ENCODE data around the gene ASPG. TPM values are rescaled to one million over a fixed set of nuclear protein-coding genes. Genes with fewer than 3 reads are reported as not detected.

The ASPG gene
- total RNA-seq, 2 experiments from 2014 or later = not detected

GRCh38 chr14:104051092-104051813, 34.2 kb upstream of the ASPG start:
- Mint-ChIP-seq H3K27me3 (ENCODE audit: low read depth) (peaks cover 11% of the 10 kb centered on the region), H3K9me3 (no peaks in the 10 kb centered on the region), H3K4me3 (no peak overlapping the region), H3K36me3 (ENCODE audit: low read depth) (no peaks in the 10 kb centered on the region), H3K4me1 (ENCODE audit: low read depth) (no peaks in the 10 kb centered on the region), H3K27ac (no peak overlapping the region)
- CTCF ChIA-PET = interaction anchor here (1.4 kb wide), 1 partner anchor 26 kb away, joined by 3 read pairs; no protein-coding TSS in a partner anchor
- DNase-seq = no peak
- intact Hi-C loops (cut with micrococcal nuclease) = no loop called here

GRCh38 chr14:104054222-104054905, 31.1 kb upstream of the ASPG start:
- CTCF ChIA-PET = no interaction called here
- no peak overlapping the region for H3K27ac Mint-ChIP-seq
- DNase-seq = no peak
- no peaks in the 10 kb centered on the region for H3K9me3 Mint-ChIP-seq
- intact Hi-C loops (cut with micrococcal nuclease) = no loop called here
- H3K27me3 Mint-ChIP-seq (ENCODE audit: low read depth) = peaks cover 15% of the 10 kb centered on the region
- no peaks in the 10 kb centered on the region for H3K4me1 Mint-ChIP-seq (ENCODE audit: low read depth)
- H3K4me3 Mint-ChIP-seq = no peak overlapping the region
- H3K36me3 Mint-ChIP-seq (ENCODE audit: low read depth) = no peaks in the 10 kb centered on the region

GRCh38 chr14:104062281-104062680, 23.2 kb upstream of the ASPG start:
- CTCF ChIA-PET = no interaction called here
- Mint-ChIP-seq H3K27me3 (ENCODE audit: low read depth) (peaks cover 23% of the 10 kb centered on the region), H3K9me3 (peaks cover 6% of the 10 kb centered on the region), H3K4me3 (no peak overlapping the region), H3K4me1 (ENCODE audit: low read depth) (no peaks in the 10 kb centered on the region), H3K36me3 (ENCODE audit: low read depth) (no peaks in the 10 kb centered on the region), H3K27ac (no peak overlapping the region)
- intact Hi-C loops (cut with micrococcal nuclease) = no loop called here
- DNase-seq = no peak

GRCh38 chr14:104064003-104064402, 21.5 kb upstream of the ASPG start:
- intact Hi-C loops (cut with micrococcal nuclease) = no loop called here
- no peaks in the 10 kb centered on the region for H3K36me3 Mint-ChIP-seq (ENCODE audit: low read depth)
- no peak overlapping the region for H3K4me3 Mint-ChIP-seq
- DNase-seq = no peak
- H3K4me1 Mint-ChIP-seq (ENCODE audit: low read depth) = no peaks in the 10 kb centered on the region
- H3K9me3 Mint-ChIP-seq = peaks cover 9% of the 10 kb centered on the region
- peaks cover 30% of the 10 kb centered on the region for H3K27me3 Mint-ChIP-seq (ENCODE audit: low read depth)
- CTCF ChIA-PET = interaction anchor here (1.4 kb wide), 1 partner anchor 14 kb away, joined by 5 read pairs; no protein-coding TSS in a partner anchor
- H3K27ac Mint-ChIP-seq = no peak overlapping the region

- Mint-ChIP-seq H3K4me1 (ENCODE audit: low read depth) (no peaks in the 10 kb centered on the region), H3K9me3 (peaks cover 9% of the 10 kb centered on the region), H3K27me3 (ENCODE audit: low read depth) (peaks cover 27% of the 10 kb centered on the region), H3K36me3 (ENCODE audit: low read depth) (no peaks in the 10 kb centered on the region), H3K27ac (no peak overlapping the region), H3K4me3 (no peak overlapping the region)
- no peak for DNase-seq
- CTCF ChIA-PET = interaction anchor here (0.7 to 0.8 kb wide), 2 partner anchors 12 to 124 kb away, joined by 3 read pairs; partner anchors contain the start of gene RD3L
- intact Hi-C loops (cut with micrococcal nuclease) = no loop called here
These were observed 19.2 kb upstream of the ASPG start for GRCh38 chr14:104066279-104066678.

GRCh38 chr14:104066719-104067295, 18.7 kb upstream of the ASPG start:
- H3K9me3 Mint-ChIP-seq = peaks cover 9% of the 10 kb centered on the region

GRCh38 chr14:104069541-104069940, 16.0 kb upstream of the ASPG start:
- no peak for DNase-seq
- no peaks in the 10 kb centered on the region for H3K36me3 Mint-ChIP-seq (ENCODE audit: low read depth)
- CTCF ChIA-PET = interaction anchor here (1.4 kb wide), 1 partner anchor 9 kb away, joined by 7 read pairs; no protein-coding TSS in a partner anchor
- no peaks in the 10 kb centered on the region for H3K4me1 Mint-ChIP-seq (ENCODE audit: low read depth)
- intact Hi-C loops (cut with micrococcal nuclease) = no loop called here
- no peak overlapping the region for H3K27ac Mint-ChIP-seq
- H3K9me3 Mint-ChIP-seq = peaks cover 22% of the 10 kb centered on the region
- H3K27me3 Mint-ChIP-seq (ENCODE audit: low read depth) = peaks cover 16% of the 10 kb centered on the region
- no peak overlapping the region for H3K4me3 Mint-ChIP-seq

More at GRCh38 chr14:104066719-104067295, 18.7 kb upstream of the ASPG start:
- Mint-ChIP-seq H3K4me3 (no peak overlapping the region), H3K36me3 (ENCODE audit: low read depth) (no peaks in the 10 kb centered on the region), H3K27me3 (ENCODE audit: low read depth) (peaks cover 27% of the 10 kb centered on the region), H3K4me1 (ENCODE audit: low read depth) (no peaks in the 10 kb centered on the region), H3K27ac (no peak overlapping the region)
- CTCF ChIA-PET = no interaction called here
- intact Hi-C loops (cut with micrococcal nuclease) = no loop called here
- DNase-seq = no peak

GRCh38 chr14:104072586-104072985, 12.9 kb upstream of the ASPG start:
- CTCF ChIA-PET = interaction anchor here (0.5 kb wide), 1 partner anchor 238 kb away, joined by 6 read pairs; no protein-coding TSS in a partner anchor
- DNase-seq = no peak
- Mint-ChIP-seq H3K4me1 (ENCODE audit: low read depth) (peaks cover 3% of the 10 kb centered on the region), H3K36me3 (ENCODE audit: low read depth) (no peaks in the 10 kb centered on the region), H3K4me3 (no peak overlapping the region), H3K9me3 (peaks cover 13% of the 10 kb centered on the region), H3K27me3 (ENCODE audit: low read depth) (peaks cover 7% of the 10 kb centered on the region), H3K27ac (no peak overlapping the region)
- intact Hi-C loops (cut with micrococcal nuclease) = loop anchor here (10.0 kb wide), 1 partner anchor 268 kb away; no protein-coding TSS in a partner anchor

- intact Hi-C loops (cut with micrococcal nuclease) = loop anchor here (10.0 kb wide), 1 partner anchor 269 kb away; no protein-coding TSS in a partner anchor
- peaks cover 8% of the 10 kb centered on the region for H3K4me1 Mint-ChIP-seq (ENCODE audit: low read depth)
- peaks cover 13% of the 10 kb centered on the region for H3K9me3 Mint-ChIP-seq
- H3K36me3 Mint-ChIP-seq (ENCODE audit: low read depth) = no peaks in the 10 kb centered on the region
- CTCF ChIA-PET = interaction anchor here (1.1 kb wide), 1 partner anchor 265 kb away, joined by 4 read pairs; no protein-coding TSS in a partner anchor
- peaks cover 7% of the 10 kb centered on the region for H3K27me3 Mint-ChIP-seq (ENCODE audit: low read depth)
- no peak overlapping the region for H3K4me3 Mint-ChIP-seq
- DNase-seq = no peak
- H3K27ac Mint-ChIP-seq = no peak overlapping the region
These were observed 11.7 kb upstream of the ASPG start for GRCh38 chr14:104073764-104074163.

GRCh38 chr14:104075530-104076151, 9.9 kb upstream of the ASPG start:
- Mint-ChIP-seq H3K36me3 (ENCODE audit: low read depth) (no peaks in the 10 kb centered on the region), H3K9me3 (peaks cover 13% of the 10 kb centered on the region), H3K27me3 (ENCODE audit: low read depth) (peaks cover 5% of the 10 kb centered on the region), H3K4me3 (no peak overlapping the region), H3K27ac (no peak overlapping the region), H3K4me1 (ENCODE audit: low read depth) (peaks cover 8% of the 10 kb centered on the region)
- intact Hi-C loops (cut with micrococcal nuclease) = loop anchor here (10.0 kb wide), 1 partner anchor 271 kb away; no protein-coding TSS in a partner anchor
- DNase-seq = no peak
- CTCF ChIA-PET = interaction anchor here (0.6 to 0.9 kb wide), 3 partner anchors 33 to 1245 kb away, joined by 3 to 4 read pairs (median 3); no protein-coding TSS in a partner anchor

- intact Hi-C loops (cut with micrococcal nuclease) = loop anchor here (10.0 kb wide), 1 partner anchor 272 kb away; no protein-coding TSS in a partner anchor
- no peak overlapping the region for H3K4me3 Mint-ChIP-seq
- H3K27ac Mint-ChIP-seq = no peak overlapping the region
- H3K36me3 Mint-ChIP-seq (ENCODE audit: low read depth) = no peaks in the 10 kb centered on the region
- CTCF ChIA-PET = interaction anchor here (0.6 to 3.2 kb wide), 5 partner anchors 11 to 1244 kb away, joined by 4 to 32 read pairs (median 8); no protein-coding TSS in a partner anchor
- peaks cover 13% of the 10 kb centered on the region for H3K9me3 Mint-ChIP-seq
- peaks cover 8% of the 10 kb centered on the region for H3K4me1 Mint-ChIP-seq (ENCODE audit: low read depth)
- DNase-seq = no peak
- peaks cover 5% of the 10 kb centered on the region for H3K27me3 Mint-ChIP-seq (ENCODE audit: low read depth)
These were observed 8.8 kb upstream of the ASPG start for GRCh38 chr14:104076743-104077142.

All from activated naive CD4-positive, alpha-beta T cell treated with anti-CD3 and anti-CD28 coated beads for 36 hours (primary cell).